ENCODE results near the gene IL32. TPM values are rescaled to one million over a fixed set of nuclear protein-coding genes. Genes with fewer than 3 reads are reported as not detected.

The IL32 gene
- polyA plus RNA-seq, 3 donors, result 0.53 to 8.0 (median 5.6) TPM

DNA sequence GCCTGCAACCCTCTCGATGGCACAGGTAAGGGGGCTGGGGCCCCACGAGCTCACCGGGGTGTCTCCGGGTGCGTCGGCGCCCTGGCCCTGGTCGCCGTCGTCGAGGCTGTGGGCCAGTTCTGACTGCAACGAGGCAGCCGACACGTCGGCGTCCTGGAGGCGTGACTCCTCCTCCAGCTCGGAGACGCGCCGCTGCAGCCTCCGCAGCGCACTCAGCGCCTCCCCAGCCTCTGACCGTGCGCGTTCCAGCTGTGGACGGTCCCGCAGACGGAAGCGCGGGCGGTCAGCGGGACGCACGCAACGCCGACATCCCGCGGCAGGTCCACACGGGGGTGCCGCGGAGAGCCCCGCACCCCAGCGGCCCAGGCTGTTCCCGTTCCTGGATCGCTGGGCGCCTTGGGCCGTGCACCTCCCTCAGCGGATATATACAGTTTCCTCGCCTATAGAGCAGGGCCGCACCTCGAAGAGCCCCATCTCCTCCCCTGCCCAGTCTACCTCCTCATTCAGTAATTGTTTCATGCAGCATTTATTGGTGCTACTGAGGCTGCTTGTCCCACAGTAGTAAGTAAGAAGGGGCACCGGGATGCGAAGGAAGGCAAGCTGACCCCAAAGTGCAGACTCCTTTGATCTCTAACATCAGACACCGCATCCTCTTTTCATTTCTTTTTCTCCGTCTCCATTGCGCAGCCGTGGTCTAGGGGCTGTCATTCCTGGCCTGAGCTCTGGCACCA lies 35.8 kb upstream of the IL32 start:
- peaks cover 23 to 62% of the 10 kb centered on the region in 2 donors for H3K27me3 ChIP-seq (ENCODE audit: control insufficient read depth in 2 of 2, insufficient read depth in 2 of 2, low read length in 2 of 2)
- H3K36me3 ChIP-seq (replicated peaks in 1 of 2; ENCODE audit: control insufficient read depth in 1 of 2, insufficient read depth in 2 of 2, low read length in 2 of 2), result peaks cover 19 to 21% of the 10 kb centered on the region in 2 donors
- intact Hi-C loops (cut with micrococcal nuclease), result loop anchor here (2.0 to 10.0 kb wide), 3 partner anchors 27 to 95 kb away; no protein-coding TSS in a partner anchor
- WGBS (ENCODE audit: insufficient coverage), result 6% methylated on average over 54 of the region's 59 CpGs
- H3K4me3 Mint-ChIP-seq, result peak overlapping the region; percentile 9 to 86
- H3K4me1 Mint-ChIP-seq, result peaks cover 38% of the 10 kb centered on the region
- H3K79me2 ChIP-seq (ENCODE audit: insufficient read depth, low read length), result no peaks in the 10 kb centered on the region
- H3K36me3 Mint-ChIP-seq, result peaks cover 27 to 30% of the 10 kb centered on the region in 2 donors
- peak in 2 of 3 donors; percentile 39 to 63 for DNase-seq
- peak overlapping the region; percentile 57 for H3K4me2 ChIP-seq (replicated peaks; ENCODE audit: extremely low read depth, low read length, poor library complexity, severe bottlenecking)
- peaks cover 52 to 65% (median 63%) of the 10 kb centered on the region in 3 donors for H3K27me3 Mint-ChIP-seq (ENCODE audit: low read depth in 3 of 3)
- H3K4me3 ChIP-seq (replicated peaks in 1 of 3; ENCODE audit: low read depth in 2 of 3, low read length in 3 of 3), result peak overlapping the region in 1 of 3 experiments; percentile 32
- H3K9me3 ChIP-seq (replicated peaks in 1 of 2; ENCODE audit: control insufficient read depth in 1 of 2, insufficient read depth in 1 of 2, low read length in 2 of 2), result peaks cover 0 to 12% of the 10 kb centered on the region in 2 donors
- H3K9ac ChIP-seq (ENCODE audit: insufficient read depth, low read length, poor library complexity, severe bottlenecking), result no peak overlapping the region
- peak overlapping the region in 2 of 7 donors; percentile 4 to 35 for H3K27ac Mint-ChIP-seq
- H4K20me1 ChIP-seq (ENCODE audit: insufficient read depth, low read length), result peaks cover 38% of the 10 kb centered on the region
- no peak overlapping the region for H2AFZ ChIP-seq (ENCODE audit: insufficient read depth, low read depth, low read length, poor library complexity, severe bottlenecking)
- H3K27ac ChIP-seq (ENCODE audit: low read depth in 1 of 2, low read length in 2 of 2), result no peak overlapping the region
- H3K4me1 ChIP-seq (ENCODE audit: control insufficient read depth in 1 of 2, insufficient read depth in 2 of 2, low read length in 2 of 2), result peaks cover 23 to 31% of the 10 kb centered on the region in 2 donors
- TF ChIP-seq, protein P1, sequence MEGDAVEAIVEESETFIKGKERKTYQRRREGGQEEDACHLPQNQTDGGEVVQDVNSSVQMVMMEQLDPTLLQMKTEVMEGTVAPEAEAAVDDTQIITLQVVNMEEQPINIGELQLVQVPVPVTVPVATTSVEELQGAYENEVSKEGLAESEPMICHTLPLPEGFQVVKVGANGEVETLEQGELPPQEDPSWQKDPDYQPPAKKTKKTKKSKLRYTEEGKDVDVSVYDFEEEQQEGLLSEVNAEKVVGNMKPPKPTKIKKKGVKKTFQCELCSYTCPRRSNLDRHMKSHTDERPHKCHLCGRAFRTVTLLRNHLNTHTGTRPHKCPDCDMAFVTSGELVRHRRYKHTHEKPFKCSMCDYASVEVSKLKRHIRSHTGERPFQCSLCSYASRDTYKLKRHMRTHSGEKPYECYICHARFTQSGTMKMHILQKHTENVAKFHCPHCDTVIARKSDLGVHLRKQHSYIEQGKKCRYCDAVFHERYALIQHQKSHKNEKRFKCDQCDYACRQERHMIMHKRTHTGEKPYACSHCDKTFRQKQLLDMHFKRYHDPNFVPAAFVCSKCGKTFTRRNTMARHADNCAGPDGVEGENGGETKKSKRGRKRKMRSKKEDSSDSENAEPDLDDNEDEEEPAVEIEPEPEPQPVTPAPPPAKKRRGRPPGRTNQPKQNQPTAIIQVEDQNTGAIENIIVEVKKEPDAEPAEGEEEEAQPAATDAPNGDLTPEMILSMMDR (IDR thresholded peaks at IDR 0.05), result no peak
- H3K9me3 Mint-ChIP-seq, result peaks cover 0 to 29% (median 9%) of the 10 kb centered on the region in 7 donors

DNA sequence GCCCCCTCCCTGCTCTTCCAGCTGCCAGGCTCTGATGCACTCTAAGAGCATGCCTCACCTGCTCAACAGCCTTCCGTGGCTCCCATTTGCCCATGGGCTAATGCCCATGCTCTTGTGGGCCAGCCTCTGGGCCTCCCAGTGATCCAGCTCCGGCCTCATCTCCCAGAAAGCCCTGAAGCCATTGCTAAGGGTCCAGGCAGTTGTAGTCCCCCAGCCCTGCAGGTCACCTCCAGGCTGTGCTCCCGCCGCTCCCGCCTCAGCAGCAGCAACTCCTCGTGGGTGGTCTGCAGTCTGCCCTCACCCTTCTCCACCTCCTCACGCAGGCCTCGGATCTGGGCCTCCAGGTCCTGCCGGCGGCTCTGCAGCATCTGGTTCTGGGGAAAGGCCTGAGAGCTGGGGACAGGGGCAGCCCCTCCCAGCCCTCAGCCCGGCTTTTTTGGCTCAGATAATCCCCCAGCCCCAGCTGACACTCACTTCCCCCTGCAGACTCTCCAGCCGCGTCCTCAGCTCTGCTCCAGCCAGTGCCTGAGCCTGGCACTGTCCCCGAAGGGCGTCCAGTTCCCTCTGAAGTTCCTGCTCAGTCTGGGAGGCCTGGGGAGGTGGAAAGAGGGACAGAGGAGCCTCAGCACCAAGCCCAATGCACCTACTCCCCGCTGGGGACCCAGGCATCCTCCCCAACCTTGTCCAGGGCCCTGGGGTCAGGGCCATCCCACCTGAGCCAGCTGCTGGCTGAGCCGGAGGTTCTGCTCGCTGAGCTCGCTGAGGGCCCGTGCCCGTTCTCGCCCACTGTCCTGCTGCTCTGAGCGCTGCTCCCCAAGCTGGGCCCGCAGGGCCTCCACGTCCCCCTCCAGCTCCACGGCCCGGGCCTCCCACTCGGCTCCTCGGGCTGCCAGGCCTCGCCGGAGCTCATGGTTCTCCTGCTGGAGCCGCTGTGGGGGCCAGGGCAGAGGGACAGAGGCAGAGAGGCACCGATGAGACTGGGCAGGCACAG lies 34.9 kb upstream of the IL32 start:
- Histone ChIP-seq H3K4me1 (ENCODE audit: control insufficient read depth in 1 of 2, insufficient read depth in 2 of 2, low read length in 2 of 2) (peaks cover 19 to 33% of the 10 kb centered on the region in 2 donors), H3K9ac (ENCODE audit: insufficient read depth, low read length, poor library complexity, severe bottlenecking) (no peak overlapping the region), H3K36me3 (replicated peaks in 1 of 2; ENCODE audit: control insufficient read depth in 1 of 2, insufficient read depth in 2 of 2, low read length in 2 of 2) (peaks cover 18 to 19% of the 10 kb centered on the region in 2 donors), H3K27me3 (ENCODE audit: control insufficient read depth in 2 of 2, insufficient read depth in 2 of 2, low read length in 2 of 2) (peaks cover 26 to 70% of the 10 kb centered on the region in 2 donors), H3K27ac (ENCODE audit: low read depth in 1 of 2, low read length in 2 of 2) (no peak overlapping the region), H3K4me3 (replicated peaks in 1 of 3; ENCODE audit: low read depth in 2 of 3, low read length in 3 of 3) (no peak overlapping the region), H4K20me1 (ENCODE audit: insufficient read depth, low read length) (peaks cover 33% of the 10 kb centered on the region), H3K4me2 (replicated peaks; ENCODE audit: extremely low read depth, low read length, poor library complexity, severe bottlenecking) (no peak overlapping the region), H3K9me3 (replicated peaks in 1 of 2; ENCODE audit: control insufficient read depth in 1 of 2, insufficient read depth in 1 of 2, low read length in 2 of 2) (peaks cover 0 to 14% of the 10 kb centered on the region in 2 donors), H2AFZ (ENCODE audit: insufficient read depth, low read depth, low read length, poor library complexity, severe bottlenecking) (no peak overlapping the region), H3K79me2 (ENCODE audit: insufficient read depth, low read length) (no peaks in the 10 kb centered on the region)
- H3K27ac Mint-ChIP-seq, result peak overlapping the region in 2 of 7 donors; percentile 4 to 35
- peaks cover 61 to 74% (median 72%) of the 10 kb centered on the region in 3 donors for H3K27me3 Mint-ChIP-seq (ENCODE audit: low read depth in 3 of 3)
- H3K4me3 Mint-ChIP-seq, result peak overlapping the region; percentile 31 to 86
- peaks cover 25 to 31% of the 10 kb centered on the region in 2 donors for H3K36me3 Mint-ChIP-seq
- H3K4me1 Mint-ChIP-seq, result peaks cover 35% of the 10 kb centered on the region
- intact Hi-C loops (cut with micrococcal nuclease), result loop anchor here in 1 of 2 donors (5.0 kb wide), 1 partner anchor 33 kb away; no protein-coding TSS in a partner anchor
- peaks cover 0 to 32% (median 14%) of the 10 kb centered on the region in 7 donors for H3K9me3 Mint-ChIP-seq
- DNase-seq, result no peak
- WGBS (ENCODE audit: insufficient coverage), result 82% methylated on average over 25 of the region's 33 CpGs
- TF ChIP-seq, protein P1 (IDR thresholded peaks at IDR 0.05), result no peak
